ENCODE data around the gene SLC35B1.
"Not testable (repeated sequence)": the region's sequence is repeated elsewhere in the genome, so short reads cannot be mapped to it uniquely, and the experiment has no call there.

The SLC35B1 gene

DNA sequence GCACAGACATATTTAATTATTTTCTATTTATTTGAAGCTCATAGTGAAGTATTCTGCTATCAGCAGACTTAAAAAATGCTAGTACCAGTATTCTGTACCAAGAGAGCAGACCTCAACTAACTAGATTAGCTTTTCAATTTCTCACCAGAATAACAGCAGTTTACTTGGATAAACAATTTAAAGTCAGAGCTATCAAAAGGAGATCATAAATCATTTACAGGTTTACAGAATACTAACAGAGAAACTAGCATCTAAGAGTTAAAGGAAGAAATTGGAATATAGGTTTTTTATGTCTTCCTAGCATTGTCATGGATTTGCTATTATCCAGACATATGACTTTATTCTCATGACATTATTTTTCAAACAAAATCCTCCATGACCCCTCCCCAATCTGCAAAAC is 33.3 kb downstream of the SLC35B1 start:
- H3K4me3 ChIP-seq (replicated peaks; ENCODE audit: low read depth, low read length): no peak overlapping the region
- TF ChIP-seq, protein P1, sequence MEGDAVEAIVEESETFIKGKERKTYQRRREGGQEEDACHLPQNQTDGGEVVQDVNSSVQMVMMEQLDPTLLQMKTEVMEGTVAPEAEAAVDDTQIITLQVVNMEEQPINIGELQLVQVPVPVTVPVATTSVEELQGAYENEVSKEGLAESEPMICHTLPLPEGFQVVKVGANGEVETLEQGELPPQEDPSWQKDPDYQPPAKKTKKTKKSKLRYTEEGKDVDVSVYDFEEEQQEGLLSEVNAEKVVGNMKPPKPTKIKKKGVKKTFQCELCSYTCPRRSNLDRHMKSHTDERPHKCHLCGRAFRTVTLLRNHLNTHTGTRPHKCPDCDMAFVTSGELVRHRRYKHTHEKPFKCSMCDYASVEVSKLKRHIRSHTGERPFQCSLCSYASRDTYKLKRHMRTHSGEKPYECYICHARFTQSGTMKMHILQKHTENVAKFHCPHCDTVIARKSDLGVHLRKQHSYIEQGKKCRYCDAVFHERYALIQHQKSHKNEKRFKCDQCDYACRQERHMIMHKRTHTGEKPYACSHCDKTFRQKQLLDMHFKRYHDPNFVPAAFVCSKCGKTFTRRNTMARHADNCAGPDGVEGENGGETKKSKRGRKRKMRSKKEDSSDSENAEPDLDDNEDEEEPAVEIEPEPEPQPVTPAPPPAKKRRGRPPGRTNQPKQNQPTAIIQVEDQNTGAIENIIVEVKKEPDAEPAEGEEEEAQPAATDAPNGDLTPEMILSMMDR (IDR thresholded peaks at IDR 0.05; ENCODE audit: low read depth, low read length, missing control alignments): no peak
- no peak for DNase-seq (ENCODE audit: extremely low read depth, low read depth)

DNA sequence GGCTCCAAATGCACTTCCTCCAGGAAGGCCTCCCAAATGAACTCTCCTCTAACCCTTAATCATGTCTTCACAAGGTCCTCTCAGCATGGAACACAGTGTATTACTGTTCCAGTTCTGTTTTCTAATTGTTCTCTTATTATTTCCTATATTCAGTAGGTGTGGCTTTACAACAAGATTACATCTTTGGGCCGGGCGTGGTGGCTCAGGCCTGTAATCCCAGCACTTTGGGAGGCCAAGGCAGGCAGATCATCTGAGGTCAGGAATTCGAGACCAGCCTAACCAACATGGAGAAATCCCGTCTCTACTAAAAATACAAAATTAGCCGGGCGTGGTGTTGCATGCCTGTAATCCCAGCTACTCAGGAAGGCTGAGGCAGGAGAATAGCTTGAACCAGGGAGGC is 34.1 kb downstream of the SLC35B1 start:
- DNase-seq (ENCODE audit: extremely low read depth, low read depth); H3K4me3 ChIP-seq (replicated peaks; ENCODE audit: low read depth, low read length): not testable (repeated sequence)

DNA sequence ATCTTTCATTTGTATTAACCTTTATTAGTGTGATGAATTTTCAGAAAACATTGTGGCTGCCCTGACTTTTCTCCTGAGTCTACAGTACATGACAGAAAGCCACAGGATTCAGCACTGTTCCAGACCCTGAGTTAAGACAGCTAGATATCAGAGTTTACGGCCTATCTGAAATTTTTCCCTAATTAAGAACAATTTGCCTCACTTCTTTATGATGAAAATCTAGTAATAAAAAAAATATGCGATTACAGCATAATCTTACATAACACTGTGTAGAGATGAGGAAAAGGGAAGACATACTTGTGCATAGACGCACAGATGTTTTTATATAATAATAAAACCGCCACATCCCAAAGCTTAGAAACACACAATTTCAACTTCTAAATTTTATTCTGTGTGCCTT is 37.1 kb downstream of the SLC35B1 start:
- DNase-seq (ENCODE audit: extremely low read depth, low read depth): no peak
- no peak overlapping the region for H3K4me3 ChIP-seq (replicated peaks; ENCODE audit: low read depth, low read length)
- TF ChIP-seq, protein P1 (IDR thresholded peaks at IDR 0.05; ENCODE audit: low read depth, low read length, missing control alignments): no peak

DNA sequence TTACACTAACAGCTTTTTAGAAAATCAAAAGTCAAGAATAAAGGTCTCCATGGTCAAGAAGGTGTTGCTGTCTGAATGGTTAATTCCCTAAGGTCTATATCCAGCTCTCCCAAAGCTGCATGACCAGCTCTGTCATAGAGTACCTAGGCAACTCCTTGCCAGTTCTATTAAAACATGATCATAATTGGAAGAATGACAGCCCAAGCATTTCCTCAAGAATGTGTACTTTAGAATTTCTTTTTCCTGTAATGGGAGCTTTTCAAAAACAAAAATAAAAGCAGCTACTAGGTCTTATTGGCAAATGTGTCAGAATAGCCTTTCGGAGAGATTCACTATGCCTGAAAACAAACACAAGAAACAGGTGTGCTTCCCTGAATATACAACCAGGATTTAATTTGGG is 37.8 kb downstream of the SLC35B1 start:
- TF ChIP-seq, protein P1 (IDR thresholded peaks at IDR 0.05; ENCODE audit: low read depth, low read length, missing control alignments): no peak
- DNase-seq (ENCODE audit: extremely low read depth, low read depth): no peak
- H3K4me3 ChIP-seq (replicated peaks; ENCODE audit: low read depth, low read length): no peak overlapping the region

DNA sequence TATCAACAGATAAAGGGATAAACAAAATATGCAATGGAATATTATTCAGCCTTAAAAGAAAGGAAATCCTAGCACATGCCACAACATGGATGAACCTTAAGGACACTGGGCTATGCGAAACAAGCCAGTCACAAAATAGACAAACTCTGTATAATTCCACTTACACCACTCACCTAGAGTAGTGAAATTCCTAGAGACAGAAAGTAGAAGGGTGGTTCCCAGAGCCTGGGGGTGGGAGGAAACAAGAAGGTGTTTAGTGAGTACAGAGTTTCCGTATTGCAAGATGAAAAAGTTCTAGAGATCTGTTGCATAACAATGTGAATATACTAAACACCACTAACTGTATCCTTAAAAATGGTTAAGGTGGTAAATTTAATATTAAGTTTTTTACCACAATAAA is 39.9 kb downstream of the SLC35B1 start:
- H3K4me3 ChIP-seq (replicated peaks; ENCODE audit: low read depth, low read length): no peak overlapping the region
- TF ChIP-seq, protein P1 (IDR thresholded peaks at IDR 0.05; ENCODE audit: low read depth, low read length, missing control alignments): no peak
- no peak for DNase-seq (ENCODE audit: extremely low read depth, low read depth)

DNA sequence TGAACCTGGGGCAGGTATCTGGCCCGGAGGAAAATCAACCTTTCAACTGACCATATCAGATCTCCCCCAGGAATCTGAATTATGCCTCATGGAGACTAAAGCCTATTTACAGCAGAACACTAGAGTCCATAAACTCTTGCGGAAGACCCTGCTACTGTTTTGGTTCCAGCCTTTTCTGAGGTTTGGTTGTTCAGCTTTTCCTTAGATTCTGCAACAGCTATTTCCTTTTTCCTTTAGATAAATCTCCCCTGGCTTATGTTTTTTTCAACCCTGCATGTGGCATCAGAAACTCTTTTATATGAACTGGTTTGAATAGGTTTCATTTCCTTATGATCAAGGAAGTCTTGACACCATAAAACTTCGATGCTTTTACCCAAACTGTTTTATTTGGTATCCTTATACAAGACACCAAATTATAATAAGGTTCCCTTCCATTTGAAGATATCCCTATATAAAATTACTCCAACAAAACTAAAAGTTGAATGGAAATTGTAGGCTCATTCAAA is 43.0 kb downstream of the SLC35B1 start:
- no peak for DNase-seq (ENCODE audit: extremely low read depth, low read depth)
- TF ChIP-seq, protein P1 (IDR thresholded peaks at IDR 0.05; ENCODE audit: low read depth, low read length, missing control alignments): no peak
- no peak overlapping the region for H3K4me3 ChIP-seq (replicated peaks; ENCODE audit: low read depth, low read length)

DNA sequence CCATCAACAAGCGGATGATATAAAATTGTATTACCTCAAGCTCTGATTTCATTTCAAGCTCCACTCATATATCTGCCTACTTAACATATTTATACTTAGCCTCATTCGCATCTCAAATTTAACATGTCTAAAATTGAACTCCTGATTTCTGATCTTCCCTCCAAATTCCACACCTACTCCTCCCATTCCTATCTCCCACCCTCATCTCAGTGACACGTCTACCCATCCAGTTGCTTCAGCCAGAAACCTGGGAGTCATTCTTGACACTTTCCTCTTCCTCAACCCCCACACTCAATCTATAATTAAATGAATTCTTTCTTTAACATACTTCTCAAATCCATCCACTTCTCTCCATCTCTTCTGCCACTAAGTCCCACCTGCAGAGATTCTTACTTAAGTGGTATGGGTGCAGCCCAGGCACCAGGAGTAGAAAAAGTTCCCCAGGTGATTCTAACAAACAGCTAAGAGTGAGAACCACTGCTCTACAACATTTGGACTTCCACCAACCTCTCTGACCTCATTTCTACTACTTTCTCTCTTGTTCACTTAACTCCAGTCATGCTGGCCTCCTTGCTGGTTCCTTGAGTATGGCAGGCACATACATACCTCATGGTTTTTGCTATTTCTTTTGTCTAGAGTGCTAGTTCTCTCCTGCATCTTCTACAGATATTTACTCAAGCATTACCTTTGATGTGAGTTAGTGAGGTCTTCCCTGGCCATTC is 47.9 kb downstream of the SLC35B1 start:
- TF ChIP-seq, protein P1 (IDR thresholded peaks at IDR 0.05; ENCODE audit: low read depth, low read length, missing control alignments): no peak
- H3K4me3 ChIP-seq (replicated peaks; ENCODE audit: low read depth, low read length): no peak overlapping the region
- DNase-seq (ENCODE audit: extremely low read depth, low read depth): no peak

Data from HFF-Myc (cell line).